Measurements from ENCODE around the gene RPS15.
"Not testable (repeated sequence)": the region's sequence is repeated elsewhere in the genome, so short reads cannot be mapped to it uniquely, and the experiment has no call there.

The RPS15 gene

DNA sequence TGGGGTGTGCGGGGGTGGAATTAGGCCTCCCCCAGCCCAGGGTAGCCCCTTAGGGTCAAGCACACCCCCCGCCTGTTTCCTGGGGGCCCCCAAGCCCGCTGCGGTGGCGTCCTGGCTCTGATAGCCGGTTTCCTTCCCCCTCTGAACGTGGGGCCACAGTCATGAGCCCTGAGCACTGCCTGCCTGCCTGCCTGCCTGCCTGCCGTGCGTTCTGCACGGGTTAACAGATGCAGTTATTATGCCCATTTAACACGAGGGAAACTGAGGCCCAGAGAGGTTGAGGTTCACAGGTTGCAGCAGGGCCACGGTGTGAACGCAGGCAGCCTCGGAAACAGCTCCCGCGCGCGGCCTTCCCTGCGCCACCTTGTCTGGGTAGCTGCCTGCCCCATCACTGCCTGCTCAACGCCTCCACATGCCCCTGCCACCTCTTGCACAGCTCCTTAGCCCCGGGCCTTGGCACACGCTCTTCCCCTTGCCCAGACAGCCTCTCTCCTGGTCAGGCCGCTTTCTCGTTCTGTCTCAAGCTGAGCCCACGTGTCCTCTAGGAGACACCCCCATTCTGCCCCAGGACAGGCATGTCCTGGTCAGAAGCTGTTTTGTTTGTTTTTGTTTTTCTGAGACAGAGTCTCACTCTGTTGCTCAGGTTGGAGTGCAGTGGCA lies 35.7 kb upstream of the RPS15 start:
- no peak for DNase-seq

DNA sequence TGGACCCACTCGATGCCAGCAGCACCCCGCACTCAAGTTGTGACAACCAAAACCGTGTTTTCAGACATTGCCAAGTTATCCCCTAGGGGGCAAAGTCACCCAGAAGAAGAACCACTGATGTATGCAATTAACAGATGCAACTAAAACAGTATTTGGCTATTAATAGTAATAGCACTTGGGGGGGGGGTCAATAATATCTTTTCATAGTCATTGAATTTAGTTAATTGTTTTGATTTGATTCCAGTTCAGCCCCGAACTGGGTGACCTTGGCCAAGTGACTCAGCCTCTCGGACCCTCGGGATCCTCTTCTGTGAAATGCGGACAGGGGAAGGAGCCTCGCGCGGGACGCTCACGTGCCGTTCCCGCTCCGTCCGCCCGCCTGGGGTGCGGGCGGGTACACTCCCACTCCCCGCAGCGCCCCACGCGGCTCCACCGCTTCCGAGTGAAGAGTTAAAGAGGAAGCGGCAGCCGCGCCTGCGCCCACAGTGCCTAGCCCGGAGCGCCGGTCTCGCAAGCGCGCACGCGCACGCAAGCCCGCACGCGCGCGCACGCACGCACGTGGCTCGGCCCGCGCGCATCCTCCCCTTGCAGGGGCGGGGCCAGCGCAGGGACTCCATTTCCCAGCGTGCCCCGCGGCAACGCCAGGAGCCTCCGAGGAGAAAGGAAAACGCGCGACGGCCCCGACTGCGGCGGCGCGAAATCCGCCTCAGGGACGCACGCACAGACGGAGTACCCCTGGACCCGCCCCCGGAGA lies 31.2 kb upstream of the RPS15 start:
- DNase-seq: peak; percentile 99

DNA sequence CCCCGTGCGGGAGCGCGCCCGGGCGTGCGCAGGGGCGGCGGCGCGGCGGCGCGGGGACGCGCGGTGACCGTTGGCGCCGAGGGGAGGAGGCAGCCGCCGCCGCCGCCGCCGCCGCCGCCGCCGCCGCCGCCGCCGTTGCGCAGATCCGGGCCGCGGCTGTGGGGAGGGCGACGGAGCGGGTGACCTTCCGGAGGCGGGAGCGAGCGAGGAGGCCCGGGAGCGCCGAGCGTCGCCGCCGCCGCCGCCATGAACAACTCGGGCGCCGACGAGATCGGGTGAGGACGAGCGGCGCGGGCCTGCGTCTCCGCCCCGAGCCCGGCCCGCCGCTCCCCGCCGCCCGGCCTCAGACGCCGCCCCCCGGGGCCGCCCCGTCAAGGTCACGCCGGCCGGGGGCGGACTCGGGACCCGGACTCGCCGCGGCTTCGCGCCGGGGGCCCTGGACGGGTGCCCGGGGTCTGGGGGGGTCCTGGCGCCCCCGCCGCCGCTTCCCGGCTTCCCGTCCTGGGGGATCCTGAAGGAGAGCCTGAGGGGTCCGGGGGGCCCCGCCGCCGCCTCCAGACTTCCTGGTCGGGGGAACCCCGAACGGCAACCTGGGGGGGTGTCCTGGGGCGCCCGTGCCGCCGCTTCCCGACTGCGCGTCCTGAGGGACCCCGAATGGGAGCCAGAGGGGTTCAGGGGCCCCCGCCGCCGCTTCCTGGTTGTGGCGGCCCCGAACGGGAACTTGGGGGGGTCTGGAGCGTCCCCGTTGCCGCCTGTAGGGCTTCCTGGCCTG lies 30.5 kb upstream of the RPS15 start, which contains the start of gene DAZAP1:
TSS of gene DAZAP1 (plus strand) at position 59 of the 772 bp plus-strand sequence. CDS start at position 247, 188 bp downstream.
- DNase-seq: peak; percentile 58

DNA sequence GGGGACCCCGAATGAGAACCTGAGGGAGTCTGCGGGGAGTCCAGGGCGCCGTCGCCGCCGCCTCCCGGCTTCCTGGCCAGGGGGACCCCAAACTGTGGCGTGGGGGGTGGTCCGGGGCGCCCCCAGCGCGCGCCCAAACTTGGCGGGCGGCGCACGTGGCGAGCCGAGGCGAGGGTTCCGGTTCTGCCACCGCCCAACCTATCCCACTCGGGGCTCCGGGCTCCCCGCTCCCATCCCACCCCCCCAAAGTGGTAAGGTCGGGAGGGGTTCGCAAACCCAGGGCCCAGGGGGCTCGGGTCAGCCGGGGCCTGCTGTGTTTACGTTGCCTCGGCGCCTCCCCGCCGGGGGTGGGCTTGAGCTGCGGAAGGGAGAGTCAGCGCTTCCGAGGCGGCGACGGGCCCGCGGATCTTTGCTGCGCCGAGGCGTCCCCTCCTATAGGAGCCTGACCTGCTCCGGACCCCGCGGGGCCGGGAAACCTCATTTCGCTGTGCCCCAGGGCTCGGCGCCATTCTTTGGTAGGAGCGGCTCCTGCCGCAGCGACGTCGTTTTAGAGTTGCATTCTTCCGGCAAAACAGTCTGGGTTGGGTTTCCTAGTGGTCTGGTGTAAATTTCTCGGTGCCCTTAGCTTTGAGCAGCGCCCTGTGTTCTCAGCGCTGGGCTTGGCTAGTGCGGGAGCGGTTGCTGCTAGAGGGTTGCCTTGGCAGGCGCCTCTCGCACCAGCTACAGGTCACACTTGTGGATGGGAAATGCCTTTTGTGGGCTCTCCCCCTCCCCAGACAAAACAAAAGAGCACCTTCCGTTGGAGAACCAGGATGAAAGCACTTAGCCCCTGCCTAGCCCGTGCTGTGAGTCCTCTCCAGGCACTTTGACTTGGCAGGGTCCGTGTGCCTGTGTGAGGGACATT lies 29.6 kb upstream of the RPS15 start:
- peak; percentile 65 for DNase-seq

DNA sequence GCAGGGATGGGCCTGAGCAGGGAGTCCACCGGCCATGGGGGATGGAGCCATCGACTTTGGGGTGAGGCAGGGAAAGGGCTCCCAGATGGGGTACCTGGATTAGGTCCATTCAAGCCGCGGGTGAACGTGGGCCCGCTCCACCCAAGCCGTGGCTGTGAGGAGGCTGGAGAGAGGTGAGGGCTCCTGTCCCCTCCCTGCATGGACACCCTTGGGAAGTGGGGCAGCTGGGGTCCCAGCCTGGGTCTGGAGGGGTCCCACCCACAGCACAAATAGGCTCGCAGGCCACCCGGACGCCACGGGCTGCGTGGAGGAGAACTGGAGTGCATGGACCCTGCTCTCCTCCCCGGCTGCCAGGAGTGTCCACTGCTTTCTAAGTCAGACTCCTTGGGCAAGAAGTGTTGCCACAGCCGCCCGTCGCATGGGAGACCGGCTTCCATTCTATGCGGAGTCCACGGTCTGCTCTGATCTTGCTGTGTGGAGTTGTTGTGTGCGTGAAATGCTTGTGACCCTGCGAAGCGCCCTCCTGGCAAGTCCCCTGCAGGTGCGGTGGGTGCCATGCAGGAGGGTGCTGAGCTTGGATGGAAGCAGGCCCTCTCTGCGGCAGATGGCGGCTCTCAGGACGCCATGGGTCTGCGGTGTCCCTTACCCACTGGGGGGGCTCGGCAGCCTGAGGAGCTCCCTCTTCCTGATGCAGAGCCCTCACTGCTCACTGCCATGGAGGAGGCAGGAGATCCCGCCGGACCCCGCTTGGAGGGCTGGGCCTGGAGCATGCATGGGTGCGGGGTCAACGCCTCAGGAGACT lies 28.8 kb upstream of the RPS15 start:
- no peak for DNase-seq

DNA sequence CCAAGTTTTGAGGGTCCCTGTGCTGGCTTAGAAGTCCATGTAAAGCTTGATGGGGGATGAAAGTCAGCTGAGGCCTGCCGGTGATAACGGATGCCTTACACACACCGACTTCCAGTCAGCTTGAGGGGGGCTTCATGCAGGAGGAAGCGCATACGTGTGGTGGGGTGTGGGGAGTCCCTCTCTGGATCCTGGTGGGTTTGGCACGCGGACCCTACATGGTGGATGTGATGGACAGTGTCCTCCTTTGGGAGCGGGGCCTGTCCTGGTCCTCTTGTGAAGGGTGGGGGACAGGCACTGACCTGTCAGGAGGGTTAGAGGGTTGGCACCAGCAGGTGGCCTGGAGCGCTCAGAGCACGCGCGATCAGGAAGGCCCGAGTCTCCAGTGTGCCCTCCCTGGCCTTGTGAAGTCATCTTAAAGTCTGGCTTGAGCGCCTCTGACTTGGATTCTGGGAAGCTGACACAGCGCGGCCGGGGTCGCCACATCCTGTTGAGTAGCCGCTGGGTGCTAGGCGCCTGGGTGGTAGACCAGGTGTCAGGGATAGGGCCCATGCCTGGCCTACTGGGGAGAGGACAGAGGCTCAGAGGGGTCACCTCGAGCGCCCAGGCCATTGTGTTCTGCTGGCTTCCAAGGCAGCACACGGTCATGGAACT lies 27.9 kb upstream of the RPS15 start:
- DNase-seq: no peak

DNA sequence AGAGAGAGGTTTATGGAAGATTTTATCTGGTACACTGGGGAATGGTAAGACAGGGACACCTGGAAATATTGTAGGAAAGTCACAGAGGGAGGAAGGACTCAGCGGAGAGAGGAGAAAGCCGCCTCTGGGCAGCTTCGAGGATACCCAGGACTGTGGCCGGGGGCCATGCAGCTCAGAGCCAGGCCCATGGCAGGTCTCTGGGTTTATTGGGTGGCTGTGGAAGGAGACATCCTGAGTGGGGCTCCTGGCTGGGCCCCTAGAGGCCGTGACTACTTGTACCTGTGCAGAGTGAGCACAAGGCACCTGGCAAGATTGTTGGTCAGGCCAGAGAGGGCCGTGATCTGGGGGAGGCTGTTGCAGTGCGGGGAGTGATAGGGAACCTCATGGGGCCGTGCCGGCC lies 27.4 kb upstream of the RPS15 start:
- no peak for DNase-seq

DNA sequence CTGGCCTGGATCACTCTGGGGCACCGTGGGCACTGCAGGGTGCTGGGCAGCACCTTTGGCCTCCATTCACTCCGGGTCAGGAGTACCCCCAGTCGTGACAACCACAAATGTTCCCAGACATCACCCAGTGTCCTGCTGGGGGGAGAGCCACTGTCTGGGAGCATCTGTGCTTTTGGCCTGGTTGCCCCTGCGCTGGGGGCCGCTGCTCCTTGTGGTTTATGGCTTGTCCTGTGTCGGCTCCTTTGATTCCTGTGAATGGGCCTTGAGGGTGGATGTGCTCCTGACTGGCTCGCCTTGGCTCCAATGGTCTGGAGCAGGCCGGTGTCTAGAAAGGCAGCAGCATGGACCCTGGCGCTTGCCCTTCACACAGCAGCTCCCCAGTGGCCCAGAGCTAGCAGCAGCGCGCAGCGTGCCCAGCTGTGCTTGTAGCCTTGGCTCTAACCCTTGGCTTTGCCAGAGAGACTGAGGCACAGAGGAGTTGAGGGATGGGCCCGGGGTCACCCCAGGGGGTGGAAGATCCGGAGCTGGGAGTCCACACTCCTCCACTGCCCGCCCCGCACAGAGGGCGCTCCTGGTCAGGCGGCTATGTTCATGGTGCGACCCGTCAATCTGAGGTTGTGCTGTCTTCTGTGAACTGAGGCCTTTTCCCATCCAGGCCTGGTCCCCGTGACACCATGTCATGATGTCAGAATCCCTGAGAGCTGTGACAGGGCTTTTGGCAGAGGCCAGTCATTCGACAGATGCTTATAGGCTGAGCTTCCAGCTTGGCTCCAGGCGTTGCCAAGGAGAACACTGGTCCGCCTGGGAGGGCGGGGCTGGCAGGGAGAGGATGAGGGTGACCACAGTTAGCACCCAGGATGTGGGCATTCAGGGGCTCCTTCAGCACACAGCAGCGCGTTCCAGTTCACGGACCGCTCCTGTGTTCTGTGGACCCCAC lies 26.7 kb upstream of the RPS15 start:
- DNase-seq: no peak

DNA sequence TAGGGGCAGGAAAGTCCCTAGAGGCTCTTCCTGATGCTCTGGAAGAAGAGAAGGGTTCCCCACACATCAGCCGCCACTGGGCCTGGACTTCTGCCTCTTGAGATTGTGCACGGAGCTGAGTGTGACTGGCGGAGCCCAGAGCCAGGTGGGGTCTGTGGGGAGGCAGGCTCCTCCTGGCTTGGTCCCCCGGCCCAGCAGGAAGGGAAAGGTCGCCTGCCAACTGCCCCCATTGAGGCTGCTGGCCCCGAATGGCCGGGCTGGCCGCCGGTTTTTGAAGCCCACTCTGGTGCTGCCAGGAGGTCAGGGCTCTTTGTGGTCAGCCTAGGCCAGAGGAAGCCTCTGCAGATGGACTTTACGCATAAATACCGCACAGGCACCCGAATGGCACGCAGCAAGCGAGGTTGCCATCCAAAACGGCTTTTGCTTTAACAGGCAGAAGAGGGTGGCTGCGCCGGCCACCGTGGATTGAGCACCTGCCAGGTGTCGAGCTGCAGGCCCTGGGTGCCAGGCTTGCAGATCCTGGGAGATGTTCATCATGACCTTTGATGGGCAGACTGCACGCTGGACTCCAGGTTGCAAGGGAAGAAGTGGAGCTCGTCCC lies 25.8 kb upstream of the RPS15 start:
- no peak for DNase-seq

DNA sequence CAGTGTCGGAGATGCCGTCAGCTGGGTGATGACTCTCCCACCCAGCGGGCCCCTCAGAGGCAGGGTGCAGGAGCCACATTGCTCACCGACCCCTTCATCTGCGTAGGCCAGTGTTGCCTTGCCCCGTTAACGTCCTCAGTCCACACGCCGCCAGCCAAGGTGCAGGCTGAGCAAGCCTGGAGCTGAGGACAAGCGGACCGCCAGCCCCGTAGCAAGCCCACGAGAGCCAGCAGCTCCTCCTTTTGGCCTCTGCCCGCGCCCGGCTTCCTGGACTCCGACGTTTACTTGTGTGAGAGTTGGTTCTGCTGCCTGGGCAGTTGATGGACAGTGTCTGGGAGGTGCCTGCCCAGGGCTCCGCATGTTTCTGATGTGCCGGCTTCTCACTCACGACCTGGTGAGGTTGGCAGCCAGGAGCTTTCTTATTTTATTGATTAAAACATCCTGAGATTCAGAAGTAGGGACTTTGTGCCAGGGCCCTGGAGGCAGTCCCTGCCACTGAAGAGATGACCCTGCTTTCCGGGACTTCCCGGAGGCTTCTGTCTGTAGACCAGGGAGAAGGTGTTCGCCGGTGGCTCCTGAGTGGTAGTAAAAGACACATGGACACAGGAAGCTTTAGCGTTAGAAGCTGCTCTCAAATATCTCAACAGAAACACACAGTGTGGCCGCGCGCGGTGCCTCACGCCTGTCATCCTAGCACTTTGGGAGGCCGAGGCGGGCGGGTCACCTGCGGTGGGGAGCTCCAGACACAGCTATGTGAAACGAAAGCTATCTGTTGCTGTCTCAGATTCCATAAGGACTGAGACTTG lies 25.0 kb upstream of the RPS15 start:
- DNase-seq: no peak

DNA sequence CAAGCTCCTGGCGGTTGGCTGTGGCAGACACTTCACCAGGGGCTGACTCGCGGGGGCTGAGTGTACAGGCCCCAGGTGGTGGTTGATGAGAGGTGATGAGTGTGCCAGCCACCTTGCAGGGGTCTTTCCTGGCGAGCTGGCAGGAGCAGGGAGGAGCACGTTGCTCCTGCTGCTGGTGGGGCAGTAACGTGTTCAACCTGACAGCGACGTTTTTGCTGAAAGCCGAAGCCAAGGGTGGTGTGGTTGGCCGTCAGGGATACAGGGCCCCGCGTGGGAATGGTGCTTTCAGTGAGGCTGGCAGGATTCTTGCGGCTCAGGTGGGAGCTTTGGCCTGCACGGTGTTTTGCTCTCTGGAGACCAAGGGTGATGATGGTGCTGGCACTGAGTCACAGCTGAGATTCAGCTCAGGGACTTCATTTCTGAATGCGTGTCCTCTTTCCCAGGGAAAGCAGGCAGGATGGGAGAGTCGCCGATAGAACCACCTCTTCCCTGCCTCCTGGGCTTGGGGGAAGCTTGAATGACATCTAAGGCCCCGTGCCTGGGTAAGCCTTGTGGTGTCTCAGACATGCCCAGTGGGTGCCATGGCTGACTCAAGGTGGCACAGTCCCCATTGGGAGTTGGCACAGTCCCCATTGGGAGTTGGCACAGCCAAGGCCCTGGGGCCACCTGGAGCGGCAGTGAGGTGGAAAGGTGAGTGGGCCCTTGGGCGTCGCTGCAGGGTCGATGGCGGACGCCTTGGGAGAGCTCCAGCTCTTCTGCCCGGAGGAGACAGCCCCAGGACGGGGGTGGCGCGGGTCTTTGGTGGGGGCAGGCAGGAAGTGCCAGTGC lies 22.0 kb upstream of the RPS15 start:
- DNase-seq: no peak

DNA sequence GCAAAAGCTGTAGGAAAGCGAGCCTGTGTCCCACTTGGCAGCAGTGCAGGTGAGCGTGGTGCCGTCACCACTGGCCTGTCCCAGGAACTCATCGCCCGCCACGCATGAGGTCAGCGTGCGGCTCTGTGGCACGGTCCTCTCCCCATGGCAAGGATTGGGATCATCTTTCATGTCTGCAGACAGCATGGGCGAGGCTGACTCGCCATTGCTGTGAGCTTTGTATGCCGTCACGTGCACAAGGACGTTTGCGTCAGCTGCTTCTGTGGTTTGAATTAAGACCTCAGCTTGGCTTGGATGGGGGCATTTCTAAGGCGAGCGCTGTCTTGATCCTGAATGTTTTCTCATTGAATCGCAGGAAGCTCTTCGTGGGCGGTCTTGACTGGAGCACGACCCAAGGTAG lies 21.1 kb upstream of the RPS15 start:
- DNase-seq: no peak

DNA sequence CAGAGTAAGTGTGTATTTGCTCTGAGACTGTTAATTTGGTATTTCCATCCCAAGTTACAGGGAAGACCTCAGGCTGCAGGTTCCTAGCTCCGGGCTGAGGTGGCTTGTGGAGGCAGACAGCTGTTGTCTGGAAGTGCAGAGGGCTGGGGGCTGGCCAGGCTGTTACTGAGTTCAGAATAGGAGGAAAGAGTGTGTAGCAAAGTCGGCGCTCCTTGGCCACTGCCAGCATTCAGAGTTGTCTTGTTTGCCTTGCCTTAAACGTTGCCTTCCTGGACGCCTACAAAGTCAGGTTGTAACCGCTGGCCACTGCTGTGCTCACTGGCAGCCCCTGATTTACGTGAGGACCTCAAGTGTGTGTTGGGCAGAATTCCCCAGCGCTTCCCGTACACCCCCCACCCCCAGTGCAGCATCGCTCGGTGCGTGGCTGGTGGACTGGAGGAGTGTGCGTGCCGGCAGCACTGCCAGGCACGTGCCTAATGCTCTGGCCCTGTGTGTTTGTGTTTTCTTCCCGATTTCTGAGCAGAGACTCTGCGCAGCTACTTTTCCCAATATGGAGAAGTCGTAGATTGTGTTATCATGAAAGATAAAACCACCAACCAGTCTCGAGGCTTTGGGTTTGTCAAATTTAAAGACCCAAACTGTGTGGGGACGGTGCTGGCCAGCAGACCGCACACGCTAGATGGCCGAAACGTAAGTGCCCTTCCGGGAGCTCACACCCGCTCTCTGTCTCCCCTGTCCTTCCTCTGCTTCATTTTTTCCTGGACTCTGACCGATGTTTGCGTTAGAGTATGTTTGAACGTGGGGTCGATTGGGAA lies 20.3 kb upstream of the RPS15 start:
- no peak for DNase-seq

DNA sequence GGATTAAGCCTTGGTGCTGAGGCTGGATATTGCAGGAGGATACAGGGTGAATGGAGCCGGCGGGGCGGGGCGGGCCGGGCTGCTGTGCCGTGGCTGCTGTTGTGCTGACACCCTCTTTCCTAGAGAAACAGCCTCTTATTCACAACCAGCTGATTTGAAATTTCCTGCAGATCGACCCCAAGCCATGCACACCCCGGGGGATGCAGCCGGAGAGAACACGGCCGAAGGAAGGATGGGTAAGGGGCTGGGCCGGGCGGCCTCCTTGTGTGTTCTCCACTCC lies 19.8 kb upstream of the RPS15 start:
- no peak for DNase-seq

DNA sequence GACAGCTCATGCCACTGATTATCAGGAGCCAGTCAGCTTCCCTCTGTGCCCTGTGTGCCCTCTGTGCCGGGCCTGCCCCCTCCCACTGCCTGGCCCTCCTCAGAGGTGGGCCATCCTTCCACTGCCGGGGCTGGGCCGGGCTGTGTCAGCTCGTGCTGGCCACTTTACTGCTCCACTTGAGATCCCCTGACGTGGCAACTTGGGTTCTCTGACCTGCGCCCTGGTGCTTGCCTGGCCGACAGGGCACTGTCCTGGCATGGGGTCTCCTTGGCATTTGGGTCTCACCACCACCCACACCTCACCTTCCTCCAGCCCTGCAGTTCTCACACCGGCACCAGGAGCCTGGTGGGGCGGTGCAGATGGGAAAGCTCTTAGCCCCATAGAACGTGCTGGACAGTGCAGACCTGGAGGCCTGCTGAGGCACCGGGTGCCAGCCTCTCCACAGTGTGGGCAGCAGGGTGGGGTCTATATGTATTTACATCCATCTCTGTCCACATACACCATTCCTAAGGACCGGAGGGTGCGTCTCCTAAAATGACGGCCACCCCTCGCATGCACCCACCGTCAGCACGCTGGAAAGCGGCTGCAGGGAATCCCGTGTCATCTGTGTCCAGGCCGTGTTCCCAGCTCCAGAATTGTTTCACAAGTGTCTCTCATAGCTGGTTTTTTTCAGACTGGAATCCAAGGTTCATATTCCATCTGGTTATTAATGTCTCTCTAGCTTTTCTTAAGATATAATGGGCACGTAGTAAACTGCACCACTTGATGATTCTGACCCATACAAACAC lies 19.1 kb upstream of the RPS15 start:
- no peak for DNase-seq

DNA sequence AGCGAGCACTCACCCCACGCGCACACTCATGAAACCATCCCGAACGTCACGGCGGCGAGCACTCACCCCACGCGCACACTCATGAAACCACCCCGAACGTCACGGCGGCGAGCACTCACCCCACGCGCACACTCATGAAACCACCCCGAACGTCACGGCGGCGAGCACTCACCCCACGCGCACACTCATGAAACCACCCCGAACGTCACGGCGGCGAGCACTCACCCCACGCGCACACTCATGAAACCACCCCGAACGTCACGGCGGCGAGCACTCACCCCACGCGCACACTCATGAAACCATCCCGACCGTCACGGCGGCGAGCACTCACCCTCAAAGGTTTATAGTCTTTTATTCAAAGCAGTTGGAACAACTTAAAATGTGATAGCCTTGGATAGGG lies 18.1 kb upstream of the RPS15 start:
- not testable (repeated sequence) for DNase-seq
